Measurements from ENCODE around the gene RENBP.

DNA sequence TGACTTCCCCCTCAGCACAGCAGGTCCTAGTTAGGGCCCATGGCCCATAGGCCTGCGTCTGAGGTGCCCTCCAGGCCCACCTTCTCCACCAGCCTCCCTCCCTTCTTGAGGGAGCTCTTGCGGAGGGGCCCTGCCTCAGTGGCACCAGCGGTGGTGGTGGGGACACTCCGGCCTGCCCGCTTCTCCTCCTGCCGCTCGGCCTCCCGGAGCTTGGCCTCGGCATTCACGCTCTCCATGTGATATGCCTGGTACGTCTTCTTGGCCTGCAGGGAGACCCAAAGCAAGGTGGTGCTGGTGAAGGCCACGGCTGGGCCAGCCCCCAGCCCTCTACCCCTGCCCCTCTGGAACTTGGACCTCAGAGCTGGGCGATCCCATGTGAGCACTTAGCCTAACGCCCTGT is 23.9 kb downstream of the RENBP start:
- TF ChIP-seq, protein P1, sequence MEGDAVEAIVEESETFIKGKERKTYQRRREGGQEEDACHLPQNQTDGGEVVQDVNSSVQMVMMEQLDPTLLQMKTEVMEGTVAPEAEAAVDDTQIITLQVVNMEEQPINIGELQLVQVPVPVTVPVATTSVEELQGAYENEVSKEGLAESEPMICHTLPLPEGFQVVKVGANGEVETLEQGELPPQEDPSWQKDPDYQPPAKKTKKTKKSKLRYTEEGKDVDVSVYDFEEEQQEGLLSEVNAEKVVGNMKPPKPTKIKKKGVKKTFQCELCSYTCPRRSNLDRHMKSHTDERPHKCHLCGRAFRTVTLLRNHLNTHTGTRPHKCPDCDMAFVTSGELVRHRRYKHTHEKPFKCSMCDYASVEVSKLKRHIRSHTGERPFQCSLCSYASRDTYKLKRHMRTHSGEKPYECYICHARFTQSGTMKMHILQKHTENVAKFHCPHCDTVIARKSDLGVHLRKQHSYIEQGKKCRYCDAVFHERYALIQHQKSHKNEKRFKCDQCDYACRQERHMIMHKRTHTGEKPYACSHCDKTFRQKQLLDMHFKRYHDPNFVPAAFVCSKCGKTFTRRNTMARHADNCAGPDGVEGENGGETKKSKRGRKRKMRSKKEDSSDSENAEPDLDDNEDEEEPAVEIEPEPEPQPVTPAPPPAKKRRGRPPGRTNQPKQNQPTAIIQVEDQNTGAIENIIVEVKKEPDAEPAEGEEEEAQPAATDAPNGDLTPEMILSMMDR (conservative IDR thresholded peaks at IDR 0.05; ENCODE audit: low read length), result no peak
- TF ChIP-seq EZH2phosphoT487 (IDR thresholded peaks at IDR 0.05; ENCODE audit: borderline replicate concordance), result no peak
